ENCODE measurements around the gene CTNNB1. TPM values are rescaled to one million over a fixed set of nuclear protein-coding genes. Genes with fewer than 3 reads are reported as not detected.

The CTNNB1 gene
- total and polyA plus RNA-seq, 2 of the 13 experiments (the other 11 are each of a cell fraction or from before 2014, with no cell fraction given): 398 to 489 TPM

DNA sequence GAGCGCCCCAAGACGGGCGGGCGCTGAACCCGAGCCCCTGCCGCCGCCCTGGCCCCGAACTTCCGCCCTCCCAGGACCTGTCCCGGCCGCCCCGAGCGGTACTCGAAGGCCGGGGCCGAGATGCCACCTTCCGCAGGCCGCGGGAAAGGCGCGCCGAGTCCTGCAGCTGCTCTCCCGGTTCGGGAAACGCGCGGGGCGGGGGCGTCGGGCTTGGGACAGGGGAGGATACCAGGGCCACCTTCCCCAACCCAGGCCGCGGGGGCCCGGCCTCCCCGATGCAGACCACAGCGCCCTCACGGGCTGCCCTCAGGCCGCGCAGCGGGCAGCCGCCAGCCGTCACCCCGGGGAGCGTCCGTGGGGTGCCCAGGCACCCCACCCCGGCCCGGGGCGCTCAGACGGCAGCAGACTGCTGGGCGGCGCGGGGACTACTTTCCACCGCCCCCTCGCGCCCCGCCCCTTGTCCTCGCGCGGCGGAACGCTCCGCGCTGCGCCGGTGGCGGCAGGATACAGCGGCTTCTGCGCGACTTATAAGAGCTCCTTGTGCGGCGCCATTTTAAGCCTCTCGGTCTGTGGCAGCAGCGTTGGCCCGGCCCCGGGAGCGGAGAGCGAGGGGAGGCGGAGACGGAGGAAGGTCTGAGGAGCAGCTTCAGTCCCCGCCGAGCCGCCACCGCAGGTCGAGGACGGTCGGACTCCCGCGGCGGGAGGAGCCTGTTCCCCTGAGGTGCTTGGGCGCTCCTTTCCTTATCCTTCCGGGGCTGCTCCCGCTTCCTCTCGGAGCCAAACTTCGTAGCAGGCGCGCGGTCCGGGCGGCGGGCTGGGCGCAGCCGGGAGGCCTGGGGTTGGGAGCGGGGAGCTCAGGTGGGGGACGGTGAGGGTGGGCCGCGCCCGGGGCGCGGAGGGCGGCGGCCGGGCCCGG, at the start of gene CTNNB1 (continued):
- TF ChIP-seq, protein P1, sequence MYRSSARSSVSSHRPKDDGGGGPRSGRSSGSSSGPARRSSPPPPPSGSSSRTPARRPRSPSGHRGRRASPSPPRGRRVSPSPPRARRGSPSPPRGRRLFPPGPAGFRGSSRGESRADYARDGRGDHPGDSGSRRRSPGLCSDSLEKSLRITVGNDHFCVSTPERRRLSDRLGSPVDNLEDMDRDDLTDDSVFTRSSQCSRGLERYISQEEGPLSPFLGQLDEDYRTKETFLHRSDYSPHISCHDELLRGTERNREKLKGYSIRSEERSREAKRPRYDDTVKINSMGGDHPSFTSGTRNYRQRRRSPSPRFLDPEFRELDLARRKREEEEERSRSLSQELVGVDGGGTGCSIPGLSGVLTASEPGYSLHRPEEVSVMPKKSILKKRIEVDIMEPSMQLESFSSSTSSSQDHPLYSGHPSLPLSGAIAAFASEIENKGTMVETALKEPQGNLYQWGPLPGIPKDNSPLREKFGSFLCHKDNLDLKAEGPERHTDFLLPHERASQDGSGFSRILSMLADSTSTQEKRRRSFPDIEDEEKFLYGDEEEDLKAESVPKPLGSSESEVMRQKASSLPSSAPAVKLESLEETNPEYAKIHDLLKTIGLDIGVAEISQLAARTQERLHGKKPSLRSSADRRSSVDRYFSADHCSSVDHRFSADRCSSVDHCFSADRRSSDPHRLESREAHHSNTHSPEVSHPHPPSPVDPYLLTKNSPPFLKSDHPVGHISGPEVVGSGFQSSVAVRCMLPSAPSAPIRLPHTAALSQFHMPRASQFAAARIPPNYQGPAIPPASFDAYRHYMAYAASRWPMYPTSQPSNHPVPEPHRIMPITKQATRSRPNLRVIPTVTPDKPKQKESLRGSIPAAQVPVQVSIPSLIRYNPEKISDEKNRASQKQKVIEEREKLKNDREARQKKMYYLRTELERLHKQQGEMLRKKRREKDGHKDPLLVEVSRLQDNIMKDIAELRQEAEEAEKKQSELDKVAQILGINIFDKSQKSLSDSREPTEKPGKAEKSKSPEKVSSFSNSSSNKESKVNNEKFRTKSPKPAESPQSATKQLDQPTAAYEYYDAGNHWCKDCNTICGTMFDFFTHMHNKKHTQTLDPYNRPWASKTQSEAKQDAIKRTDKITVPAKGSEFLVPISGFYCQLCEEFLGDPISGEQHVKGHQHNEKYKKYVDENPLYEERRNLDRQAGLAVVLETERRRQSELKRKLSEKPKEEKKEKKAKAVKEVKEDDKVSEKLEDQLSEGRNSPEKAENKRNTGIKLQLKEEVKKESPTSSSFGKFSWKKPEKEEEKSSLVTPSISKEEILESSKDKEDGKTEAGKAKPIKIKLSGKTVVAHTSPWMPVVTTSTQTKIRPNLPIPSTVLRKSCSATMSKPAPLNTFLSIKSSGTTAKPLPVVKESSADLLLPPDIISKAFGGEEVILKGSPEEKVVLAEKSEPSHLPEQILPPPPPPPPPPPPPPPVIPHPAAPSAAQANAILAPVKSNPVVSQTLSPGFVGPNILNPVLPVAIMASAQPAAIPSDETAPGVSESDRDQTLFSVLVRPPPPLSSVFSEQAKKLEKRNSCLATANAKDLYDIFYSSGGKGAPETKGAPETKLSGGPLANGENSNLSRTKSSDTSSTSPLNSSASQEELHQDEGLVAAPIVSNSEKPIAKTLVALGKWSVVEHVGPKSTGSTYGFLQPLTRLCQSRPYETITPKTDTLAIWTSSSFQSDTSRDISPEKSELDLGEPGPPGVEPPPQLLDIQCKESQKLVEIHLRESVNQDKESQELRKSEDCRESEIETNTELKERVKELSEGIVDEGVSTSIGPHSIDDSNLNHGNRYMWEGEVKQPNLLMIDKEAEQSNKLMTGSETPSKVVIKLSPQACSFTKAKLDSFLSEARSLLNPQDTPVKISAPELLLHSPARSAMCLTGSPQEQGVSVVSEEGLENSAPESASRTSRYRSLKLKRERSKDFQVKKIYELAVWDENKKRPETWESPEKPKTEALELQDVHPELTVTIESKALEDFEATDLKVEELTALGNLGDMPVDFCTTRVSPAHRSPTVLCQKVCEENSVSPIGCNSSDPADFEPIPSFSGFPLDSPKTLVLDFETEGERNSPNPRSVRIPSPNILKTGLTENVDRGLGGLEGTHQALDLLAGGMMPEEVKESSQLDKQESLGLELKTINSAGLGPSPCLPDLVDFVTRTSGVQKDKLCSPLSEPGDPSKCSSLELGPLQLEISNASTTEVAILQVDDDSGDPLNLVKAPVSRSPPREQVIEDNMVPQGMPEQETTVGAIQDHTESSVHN (CRISPR knock-in tag; IDR thresholded peaks at IDR 0.05): peak; percentile 75; the same call in 1 of the 2 replicates
- TF ChIP-seq ZNF878 (CRISPR knock-in tag; IDR thresholded peaks at IDR 0.05): peak; percentile 89; the same call in 1 of the 2 replicates
- peak; percentile 96 for TF ChIP-seq MEIS2 (CRISPR knock-in tag; IDR thresholded peaks at IDR 0.05)
- TF ChIP-seq ZNF446 (CRISPR knock-in tag; IDR thresholded peaks at IDR 0.05): peak; percentile 64
- TF ChIP-seq JUNB (CRISPR knock-in tag; IDR thresholded peaks at IDR 0.05; ENCODE audit: borderline replicate concordance): no peak
- TF ChIP-seq DNMT3B (CRISPR knock-in tag; conservative IDR thresholded peaks at IDR 0.05): peak; percentile 90
- no peak for TF ChIP-seq IKZF1 (IDR thresholded peaks at IDR 0.05)
- peak; percentile 100 for TF ChIP-seq ZMYM4 (CRISPR knock-in tag; IDR thresholded peaks at IDR 0.05)
- peak; percentile 77; the same call in 1 of the 2 replicates for TF ChIP-seq ZNF678 (CRISPR knock-in tag; IDR thresholded peaks at IDR 0.05)
- peak; percentile 54 for TF ChIP-seq NFYC (CRISPR knock-in tag; IDR thresholded peaks at IDR 0.05)
- TF ChIP-seq SMARCC2 (IDR thresholded peaks at IDR 0.05): no peak
- TF ChIP-seq, protein P2, sequence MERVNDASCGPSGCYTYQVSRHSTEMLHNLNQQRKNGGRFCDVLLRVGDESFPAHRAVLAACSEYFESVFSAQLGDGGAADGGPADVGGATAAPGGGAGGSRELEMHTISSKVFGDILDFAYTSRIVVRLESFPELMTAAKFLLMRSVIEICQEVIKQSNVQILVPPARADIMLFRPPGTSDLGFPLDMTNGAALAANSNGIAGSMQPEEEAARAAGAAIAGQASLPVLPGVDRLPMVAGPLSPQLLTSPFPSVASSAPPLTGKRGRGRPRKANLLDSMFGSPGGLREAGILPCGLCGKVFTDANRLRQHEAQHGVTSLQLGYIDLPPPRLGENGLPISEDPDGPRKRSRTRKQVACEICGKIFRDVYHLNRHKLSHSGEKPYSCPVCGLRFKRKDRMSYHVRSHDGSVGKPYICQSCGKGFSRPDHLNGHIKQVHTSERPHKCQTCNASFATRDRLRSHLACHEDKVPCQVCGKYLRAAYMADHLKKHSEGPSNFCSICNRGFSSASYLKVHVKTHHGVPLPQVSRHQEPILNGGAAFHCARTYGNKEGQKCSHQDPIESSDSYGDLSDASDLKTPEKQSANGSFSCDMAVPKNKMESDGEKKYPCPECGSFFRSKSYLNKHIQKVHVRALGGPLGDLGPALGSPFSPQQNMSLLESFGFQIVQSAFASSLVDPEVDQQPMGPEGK (CRISPR knock-in tag; IDR thresholded peaks at IDR 0.05): peak; percentile 97
- TF ChIP-seq ZNF354B (CRISPR knock-in tag; IDR thresholded peaks at IDR 0.05): no peak

Measured in HepG2 (cell line).